GM19438 (cell line): ENCODE data around the gene PSG6.
"Not testable (repeated sequence)": the region's sequence is repeated elsewhere in the genome, so short reads cannot be mapped to it uniquely, and the experiment has no call there.

ENCODE experiments used
- ATAC-seq: cut with Tn5 transposase; IDR thresholded peaks from one replicate; pipeline ENCODE4 v1.9.1; 2021; ENCODE audit warnings: low read depth; ENCODE audit not compliant: unreplicated experiment

The PSG6 gene

DNA sequence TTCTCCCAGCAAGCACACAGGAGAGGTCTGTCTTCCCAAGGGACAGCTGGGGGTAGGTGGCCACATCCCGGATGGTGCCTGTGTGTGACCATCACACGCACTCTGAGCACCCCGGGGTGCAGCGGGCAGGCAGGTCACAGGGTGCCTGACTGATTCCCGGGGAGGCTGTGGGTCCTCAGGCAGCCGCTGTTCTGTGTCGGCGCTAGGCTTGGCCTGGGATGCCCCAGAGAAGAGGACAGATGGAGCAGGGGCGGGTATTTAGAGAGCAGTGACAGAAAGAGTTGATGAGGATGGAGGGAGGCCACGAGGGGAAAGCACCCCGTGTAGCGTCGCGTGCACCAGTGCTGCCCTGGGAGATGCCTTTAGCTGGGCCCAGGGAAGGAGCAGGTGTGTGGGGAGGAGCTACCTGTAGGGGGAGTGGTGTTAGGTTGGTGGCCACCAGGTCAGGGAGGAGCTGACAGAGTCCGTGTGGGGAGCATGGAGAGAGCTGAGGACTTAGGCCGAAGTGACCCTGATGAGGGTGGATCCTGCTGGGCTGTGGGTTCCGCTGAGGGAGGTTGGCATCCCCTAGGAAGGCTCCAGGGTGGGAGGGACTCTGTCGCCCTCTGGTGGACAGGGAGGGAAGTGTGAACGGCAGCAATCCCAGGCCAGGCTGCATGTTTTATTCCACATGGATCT, 60.7 kb downstream of the PSG6 start:
- not testable (repeated sequence) for ATAC-seq

DNA sequence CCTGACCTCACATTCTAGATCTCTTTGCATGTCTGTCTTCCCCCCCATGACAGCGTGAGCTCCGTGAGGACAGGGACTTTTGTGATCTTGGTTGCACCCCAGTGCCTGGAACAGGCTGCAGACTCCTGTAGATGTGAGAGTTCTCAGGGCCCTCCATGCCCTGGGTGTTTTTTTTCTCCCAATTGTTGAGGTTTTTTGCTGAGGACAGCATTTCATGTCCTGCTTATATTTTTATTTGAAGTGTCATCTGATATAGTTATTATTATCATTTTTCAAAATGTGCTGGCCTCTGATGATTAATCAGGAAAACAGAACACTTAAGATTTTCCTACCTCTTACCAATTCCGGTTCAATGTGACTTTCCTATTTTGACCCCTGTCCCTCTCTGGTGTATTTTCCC, 62.9 kb downstream of the PSG6 start:
- ATAC-seq: not testable (repeated sequence)

DNA sequence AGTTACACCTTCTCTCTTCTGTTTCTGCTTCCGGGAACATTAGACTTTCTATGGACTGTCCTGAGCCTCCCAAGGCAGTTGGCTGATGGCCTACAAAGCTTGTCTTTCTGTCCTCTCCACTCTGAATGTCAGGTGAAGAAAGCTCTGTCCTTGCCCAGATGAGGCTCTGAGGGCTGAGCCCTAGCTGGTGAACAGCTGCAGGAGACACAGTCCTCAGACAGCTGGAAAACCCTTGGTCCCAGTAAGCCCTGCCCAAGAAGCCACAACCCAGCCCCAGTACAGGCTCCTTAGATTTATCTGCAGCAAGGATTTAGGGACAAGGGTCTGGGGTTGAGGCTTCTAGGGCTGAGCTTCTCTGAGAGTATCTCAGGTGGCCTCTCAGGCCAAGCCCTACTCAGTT, 64.5 kb downstream of the PSG6 start:
- ATAC-seq: not testable (repeated sequence)

DNA sequence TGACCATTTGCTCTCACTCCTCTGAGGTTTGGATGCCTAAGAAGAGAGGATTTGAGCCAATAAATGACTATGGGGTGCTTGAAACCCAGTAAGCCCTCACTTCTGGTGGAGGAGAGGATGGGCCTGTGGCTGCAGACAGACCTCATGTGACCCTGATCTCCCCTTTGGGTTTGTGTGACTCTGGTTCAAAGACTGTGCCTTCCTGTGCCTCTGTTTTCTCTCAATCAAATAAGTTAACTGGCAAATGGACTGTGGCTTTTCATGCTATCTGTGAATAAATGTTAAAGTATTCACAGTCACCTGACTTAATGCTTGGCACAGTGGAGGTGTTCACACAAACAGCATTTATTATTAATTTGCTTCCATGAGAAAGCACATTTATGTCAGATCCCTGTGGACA, 64.9 kb downstream of the PSG6 start:
- not testable (repeated sequence) for ATAC-seq
